Pons (tissue), 1 donor: ENCODE data around the gene TBCD.
"Not testable (repeated sequence)": the region's sequence is repeated elsewhere in the genome, so short reads cannot be mapped to it uniquely, and the experiment has no call there.

Experiments used
- DNase-seq: peaks from one replicate; pipeline ENCODE4 v3.0.0-alpha.2; 2016; ENCODE audit warnings: low spot score

The TBCD gene

GRCh38 chr17:82767041-82767754 is 15.3 kb downstream of the TBCD start:
- DNase-seq = peak; percentile 81

GRCh38 chr17:82769041-82769440 is 17.2 kb downstream of the TBCD start:
- DNase-seq = no peak

- DNase-seq = no peak
Observed at GRCh38 chr17:82772026-82772425, 20.2 kb downstream of the TBCD start.

GRCh38 chr17:82774456-82774855 is 22.6 kb downstream of the TBCD start:
- not testable (repeated sequence) for DNase-seq

GRCh38 chr17:82775001-82775823 is 23.3 kb downstream of the TBCD start:
- DNase-seq = no peak

- no peak for DNase-seq
Observed at GRCh38 chr17:82776454-82776853, 24.6 kb downstream of the TBCD start.

GRCh38 chr17:82777778-82778375 is 26.0 kb downstream of the TBCD start:
- not testable (repeated sequence) for DNase-seq

GRCh38 chr17:82779541-82779940 is 27.7 kb downstream of the TBCD start:
- DNase-seq = no peak

GRCh38 chr17:82780195-82780594 is 28.3 kb downstream of the TBCD start:
- no peak for DNase-seq

- DNase-seq = no peak
Observed at GRCh38 chr17:82780971-82781893, 29.4 kb downstream of the TBCD start.

GRCh38 chr17:82781894-82782274 is 30.0 kb downstream of the TBCD start:
- DNase-seq = peak; percentile 65

GRCh38 chr17:82782657-82783207 is 30.9 kb downstream of the TBCD start:
- no peak for DNase-seq

GRCh38 chr17:82783498-82783897 is 31.6 kb downstream of the TBCD start:
- DNase-seq = no peak

- not testable (repeated sequence) for DNase-seq
Observed at GRCh38 chr17:82785581-82785980, 33.7 kb downstream of the TBCD start.

GRCh38 chr17:82786427-82786826 is 34.6 kb downstream of the TBCD start:
- DNase-seq = no peak

- DNase-seq = peak; percentile 25
Observed at GRCh38 chr17:82787081-82787848, 35.4 kb downstream of the TBCD start.

GRCh38 chr17:82788206-82789001 is 36.5 kb downstream of the TBCD start:
- DNase-seq = no peak

GRCh38 chr17:82789051-82789592 is 37.3 kb downstream of the TBCD start:
- DNase-seq = no peak

- no peak for DNase-seq
Observed at GRCh38 chr17:82789806-82790205, 37.9 kb downstream of the TBCD start.

- no peak for DNase-seq
Observed at GRCh38 chr17:82790391-82790790, 38.5 kb downstream of the TBCD start.
